Body of pancreas (tissue), 4 donors: ENCODE measurements around the gene SLC38A1.

Experiments used
- CTCF ChIP-seq, 7 experiments: fragments of 450-650 bp in 4 of 7; fragments of 200-600 bp in 3 of 7; sonication (generic) in 3 of 7; IDR thresholded peaks; one replicate each; pipeline ENCODE4 v1.5.1; 2016 to 2019; ENCODE audit warnings: antibody characterized with exemption in 7 of 7
- POLR2A ChIP-seq, 3 donors: fragments of 450-650 bp; IDR thresholded peaks; one replicate each; pipeline ENCODE4 v1.6.1; 2016; ENCODE audit warnings: antibody characterized with exemption in 3 of 3, mild to moderate bottlenecking in 2 of 3

DNA sequence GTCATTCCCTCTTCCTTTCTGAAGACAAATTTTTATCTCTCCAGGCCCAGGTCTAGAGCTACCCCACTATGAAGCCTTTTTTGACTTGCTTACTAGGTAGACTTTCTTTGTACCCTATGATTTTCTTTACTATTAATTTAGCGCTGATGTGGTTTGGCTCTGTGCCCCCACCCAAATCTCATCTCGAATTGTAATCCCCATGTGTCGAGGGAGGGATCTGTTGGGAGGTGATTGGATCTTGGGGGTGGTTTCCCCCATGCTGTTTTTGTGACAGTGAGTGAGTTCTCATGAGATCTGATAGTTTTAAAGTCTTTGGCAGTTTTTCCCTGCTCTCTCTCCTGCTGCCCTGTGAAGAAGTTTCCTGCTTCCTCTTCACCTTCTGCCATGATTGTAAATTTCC, 118.1 kb downstream of the SLC38A1 start:
- TF ChIP-seq CTCF (IDR thresholded peaks at IDR 0.05) (no peak), POLR2A (IDR thresholded peaks at IDR 0.05) (no peak)
